GM12878 (cell line): ENCODE results near the gene PTPRN2. TPM values are rescaled to one million over a fixed set of nuclear protein-coding genes. Genes with fewer than 3 reads are reported as not detected.

Experiments
- ATAC-seq: fragments of 200-7000 bp; cut with Tn5 transposase; 3 replicates; pipeline ENCODE4 v1.9.1; 2020; ENCODE audit warnings: mild to moderate bottlenecking, moderate library complexity
- BruUV-seq: library from RNA; stranded (reverse); fragments of 400-500 nt; replicated peaks from 2 replicates; lab custom pipeline; 2021; lab: Mats Ljungman, UMichigan
- CTCF ChIA-PET: fragments of 300-600 bp; sonication (Branson Sonifier 250); formaldehyde crosslinking; extraction: SDS; loops from one replicate; lab custom pipeline; 2021; ENCODE audit warnings: inconsistent platforms; lab: Yijun Ruan, JAX
- POLR2A ChIA-PET: fragments of 350-600 bp; formaldehyde crosslinking; extraction: SDS; loops from one replicate; lab custom pipeline; 2021; ENCODE audit warnings: inconsistent platforms; lab: Charles Lee
- RAD21 ChIA-PET: fragments of 300-600 bp; sonication (Branson Sonifier 250); formaldehyde crosslinking; loops from one replicate; lab custom pipeline; 2023; ENCODE audit warnings: antibody characterized with exemption; ENCODE audit not compliant: unreplicated experiment; lab: Charles Lee
- SMC1A ChIA-PET: fragments of 300-600 bp; sonication (Branson Sonifier 250); formaldehyde crosslinking; loops from one replicate; lab custom pipeline; 2023; ENCODE audit not compliant: unreplicated experiment, uncharacterized antibody; lab: Charles Lee
- DNase-seq: peaks from one replicate; pipeline ENCODE4 v3.0.0-alpha.2; 2011; ENCODE audit warnings: low read depth, low spot score
- FAIRE-seq: peaks from 3 replicates; lab custom pipeline; 2011; peaks lifted over from hg19 to GRCh38; lab: Jason Lieb, UNC
- H2AFZ ChIP-seq: 2 replicates; pipeline ENCODE4 v1.6.0; 2011; ENCODE audit warnings: low read depth, low read length, control low read depth; ENCODE audit not compliant: control insufficient read depth
- H3K27ac ChIP-seq: 2 replicates; pipeline ENCODE4 v1.5.1; 2011; ENCODE audit warnings: control low read depth; ENCODE audit not compliant: control insufficient read depth, insufficient read depth
- H3K27me3 ChIP-seq, 2 experiments: replicated peaks in 1 of 2; 2 replicates each; pipeline versions ENCODE4 v1.6.0 to v1.6.1; 2011; ENCODE audit warnings: low read length in 1 of 2; ENCODE audit not compliant: control insufficient read depth in 2 of 2, insufficient read depth in 2 of 2
- H3K36me3 ChIP-seq, 2 experiments: 2 replicates each; pipeline ENCODE4 v1.5.1; 2011; ENCODE audit warnings: low read length in 1 of 2; ENCODE audit not compliant: control insufficient read depth in 2 of 2, insufficient read depth in 2 of 2
- H3K4me1 ChIP-seq: 2 replicates; pipeline ENCODE4 v1.6.1; 2011; ENCODE audit warnings: mild to moderate bottlenecking, low read length, moderate library complexity, mixed read lengths; ENCODE audit not compliant: control insufficient read depth, insufficient read depth
- H3K4me2 ChIP-seq: 2 replicates; pipeline ENCODE4 v1.6.0; 2011; ENCODE audit warnings: control low read depth; ENCODE audit not compliant: control insufficient read depth, insufficient read depth
- H3K4me3 ChIP-seq: fragments of 200-600 bp; sonication (generic); 2 replicates; pipeline ENCODE4 v1.5.1; 2016
- H3K79me2 ChIP-seq: 2 replicates; pipeline ENCODE4 v1.6.0; 2011; ENCODE audit warnings: low read length; ENCODE audit not compliant: control insufficient read depth, insufficient read depth
- H3K9ac ChIP-seq: 2 replicates; pipeline ENCODE4 v1.8.0; 2011; ENCODE audit warnings: low read length, control low read depth, mixed read lengths; ENCODE audit not compliant: control insufficient read depth, insufficient read depth
- H3K9me3 ChIP-seq: replicated peaks from 3 replicates; pipeline ENCODE4 v1.5.1; 2011; ENCODE audit warnings: mild to moderate bottlenecking, low read length; ENCODE audit not compliant: control insufficient read depth, insufficient read depth
- H4K20me1 ChIP-seq: 2 replicates; pipeline ENCODE4 v1.6.0; 2011; ENCODE audit not compliant: control insufficient read depth, insufficient read depth
- ASH2L ChIP-seq: fragments of 300-600, 200-600 bp; sonication (generic); IDR thresholded peaks from 2 replicates; pipeline ENCODE4 v1.6.1; 2017; ENCODE audit warnings: low read depth, mild to moderate bottlenecking, borderline replicate concordance
- CREM ChIP-seq: IDR thresholded peaks from 2 replicates; pipeline ENCODE4 v1.6.1; 2014; ENCODE audit warnings: antibody characterized with exemption, low read depth
- DPF2 ChIP-seq: fragments of 450-650 bp; IDR thresholded peaks from 2 replicates; pipeline ENCODE4 v1.6.1; 2017; ENCODE audit warnings: mild to moderate bottlenecking
- FOXM1 ChIP-seq: IDR thresholded peaks from 2 replicates; pipeline ENCODE4 v1.6.1; 2012; ENCODE audit warnings: low read depth, mild to moderate bottlenecking, inconsistent platforms, low read length, moderate library complexity
- HDAC2 ChIP-seq: fragments of 200-600 bp; sonication (generic); IDR thresholded peaks from 2 replicates; pipeline ENCODE4 v1.6.1; 2017
- JUND ChIP-seq: IDR thresholded peaks from 2 replicates; pipeline ENCODE4 v1.6.1; 2012; ENCODE audit warnings: low read depth, mild to moderate bottlenecking, low read length, improper control_type of control experiment, moderate library complexity
- MTA3 ChIP-seq: IDR thresholded peaks from 2 replicates; pipeline ENCODE4 v1.6.1; 2012; ENCODE audit warnings: low read length, inconsistent platforms, borderline replicate concordance
- NBN ChIP-seq: fragments of 450-650 bp; IDR thresholded peaks from 2 replicates; pipeline ENCODE4 v1.6.1; 2016
- RB1 ChIP-seq: fragments of 450-650 bp; formaldehyde crosslinking; IDR thresholded peaks from 2 replicates; pipeline ENCODE4 v1.6.1; 2017; ENCODE audit warnings: mild to moderate bottlenecking, borderline replicate concordance
- RELA ChIP-seq: fragments of 450-650 bp; IDR thresholded peaks from 2 replicates; pipeline ENCODE4 v1.8.0; 2014; ENCODE audit warnings: borderline replicate concordance; ENCODE audit not compliant: partially characterized antibody
- RFX5 ChIP-seq: IDR thresholded peaks from 2 replicates; pipeline ENCODE4 v1.6.1; 2011; ENCODE audit warnings: low read depth, low read length, improper control_type of control experiment
- SMC3 ChIP-seq: IDR thresholded peaks from 2 replicates; pipeline ENCODE4 v1.6.1; 2011; ENCODE audit warnings: low read length, improper control_type of control experiment, borderline replicate concordance
- SREBF2 ChIP-seq: IDR thresholded peaks from 2 replicates; pipeline ENCODE4 v1.6.1; 2012; ENCODE audit warnings: mild to moderate bottlenecking, low read length
- SRF ChIP-seq, 2 experiments: IDR thresholded peaks; 2 replicates each; pipeline ENCODE4 v1.6.1; 2011; ENCODE audit warnings: low read depth in 2 of 2, low read length in 2 of 2, mild to moderate bottlenecking in 1 of 2, moderate library complexity in 1 of 2
- ZNF384 ChIP-seq: IDR thresholded peaks from 2 replicates; pipeline ENCODE4 v1.6.1; 2012; ENCODE audit warnings: low read depth, mild to moderate bottlenecking, low read length, improper control_type of control experiment, borderline replicate concordance
- ZNF622 ChIP-seq: fragments of 450-650 bp; IDR thresholded peaks from 2 replicates; pipeline ENCODE4 v1.6.1; 2017; ENCODE audit warnings: mild to moderate bottlenecking, inconsistent platforms
- WGBS: methylation state at CpG from one replicate; pipeline ENCODE4 v1.1.6; 2016; ENCODE audit warnings: low lambda C conversion rate; ENCODE audit not compliant: insufficient replicate concordance, insufficient coverage; ENCODE audit errors: missing lambda C conversion rate; 5-methylcytosine and 5-hydroxymethylcytosine counted together
- in situ Hi-C: fragments of 300-500 bp; cut with MboI; formaldehyde crosslinking; loops from 9 replicates; pipeline ENCODE4 v1.14.3; 2018; ENCODE audit warnings: mixed read lengths
- intact Hi-C: fragments of 100-400 bp; cut with micrococcal nuclease; formaldehyde crosslinking; loops from one replicate; pipeline ENCODE4 v1.14.2; 2022; ENCODE audit not compliant: unreplicated experiment
- polyA plus RNA-seq, 11 experiments: library from polyadenylated mRNA; depleted of rRNA in 4 of 11; unstranded in 6 of 11; stranded (reverse) in 5 of 11; fragments of >200 nt; fragmentation: Nextera tagmentation in 4 of 11; fragmentation: Illumina TruSeq in 1 of 11; extraction: Ambion mirVana in 4 of 11; extraction: Trizol in 1 of 11; gene quantifications; 1 replicate in 1 of 11; 2 replicates in 10 of 11; pipeline versions ENCODE4 v1.2.1 to v1.2.3, GENCODE V29; 2011 to 2016; ENCODE audit warnings: inconsistent platforms in 2 of 11, missing spikeins in 2 of 11, low read depth in 1 of 11
- total RNA-seq, 4 experiments: library from RNA; depleted of rRNA in 3 of 4; stranded (reverse); fragments of >200 nt in 3 of 4; fragmentation: Illumina TruSeq in 1 of 4; extraction: Trizol in 1 of 4; gene quantifications; 2 replicates each; pipeline versions ENCODE4 v1.2.1 to v1.2.3, GENCODE V29; 2013 to 2021
- TF ChIP-seq, protein P1 (sequence below): fragments of 450-650 bp; formaldehyde crosslinking; IDR thresholded peaks from 2 replicates; pipeline ENCODE4 v1.5.0; 2022; ENCODE audit warnings: mild to moderate bottlenecking, missing genetic modification characterization

PTPRN2 gene
- total and polyA plus RNA-seq, 10 of the 15 experiments (the other 5 are each of a cell fraction or from before 2014, with no cell fraction given): 5.4 TPM; not detected in 9

DNA sequence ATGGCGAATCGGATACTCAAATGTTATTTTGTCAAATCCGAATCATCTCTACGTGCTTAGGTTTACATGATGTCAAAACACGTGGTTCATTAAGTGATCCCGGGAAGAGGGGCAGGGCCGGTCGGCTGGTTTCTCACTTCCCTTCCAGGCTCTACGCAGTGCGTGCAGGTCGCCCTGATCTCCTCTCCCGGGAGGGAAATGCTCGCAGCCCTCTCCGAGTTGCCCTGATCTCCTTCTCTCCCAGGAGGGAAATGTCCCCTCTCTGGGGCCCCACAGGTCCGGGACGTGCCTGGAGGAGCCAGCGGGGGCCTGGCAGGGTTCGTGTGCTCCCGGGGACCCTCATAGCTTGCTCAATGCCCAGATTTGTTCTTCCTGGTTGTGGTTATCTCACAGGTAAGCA is 1048.1 kb downstream of the PTPRN2 start:
- no peak overlapping the region for H3K27ac ChIP-seq
- H3K9ac ChIP-seq: no peak overlapping the region
- intact Hi-C loops: no loop called here
- no peak for DNase-seq
- no peak for FAIRE-seq
- no peaks in the 10 kb centered on the region for H3K27me3 ChIP-seq
- H3K4me3 ChIP-seq: no peak overlapping the region
- RAD21 ChIA-PET: no interaction called here
- no peak overlapping the region for H2AFZ ChIP-seq
- no peaks in the 10 kb centered on the region; the same call in 2 of the 3 replicates for H3K9me3 ChIP-seq
- POLR2A ChIA-PET: no interaction called here
- no peaks in the 10 kb centered on the region for H3K4me1 ChIP-seq
- no peak overlapping the region for H3K4me2 ChIP-seq
- TF ChIP-seq RB1 (no peak), NBN (no peak), FOXM1 (no peak), ZNF384 (no peak), SRF (IDR thresholded peaks at IDR 0.05; ENCODE audit: low read depth in 2 of 2, low read length in 2 of 2) (no peak), JUND (no peak), DPF2 (no peak), ASH2L (no peak), SMC3 (no peak), RFX5 (no peak), HDAC2 (no peak), CREM (no peak), MTA3 (no peak), ZNF622 (no peak), RELA (no peak), SREBF2 (no peak)
- TF ChIP-seq, protein P1, sequence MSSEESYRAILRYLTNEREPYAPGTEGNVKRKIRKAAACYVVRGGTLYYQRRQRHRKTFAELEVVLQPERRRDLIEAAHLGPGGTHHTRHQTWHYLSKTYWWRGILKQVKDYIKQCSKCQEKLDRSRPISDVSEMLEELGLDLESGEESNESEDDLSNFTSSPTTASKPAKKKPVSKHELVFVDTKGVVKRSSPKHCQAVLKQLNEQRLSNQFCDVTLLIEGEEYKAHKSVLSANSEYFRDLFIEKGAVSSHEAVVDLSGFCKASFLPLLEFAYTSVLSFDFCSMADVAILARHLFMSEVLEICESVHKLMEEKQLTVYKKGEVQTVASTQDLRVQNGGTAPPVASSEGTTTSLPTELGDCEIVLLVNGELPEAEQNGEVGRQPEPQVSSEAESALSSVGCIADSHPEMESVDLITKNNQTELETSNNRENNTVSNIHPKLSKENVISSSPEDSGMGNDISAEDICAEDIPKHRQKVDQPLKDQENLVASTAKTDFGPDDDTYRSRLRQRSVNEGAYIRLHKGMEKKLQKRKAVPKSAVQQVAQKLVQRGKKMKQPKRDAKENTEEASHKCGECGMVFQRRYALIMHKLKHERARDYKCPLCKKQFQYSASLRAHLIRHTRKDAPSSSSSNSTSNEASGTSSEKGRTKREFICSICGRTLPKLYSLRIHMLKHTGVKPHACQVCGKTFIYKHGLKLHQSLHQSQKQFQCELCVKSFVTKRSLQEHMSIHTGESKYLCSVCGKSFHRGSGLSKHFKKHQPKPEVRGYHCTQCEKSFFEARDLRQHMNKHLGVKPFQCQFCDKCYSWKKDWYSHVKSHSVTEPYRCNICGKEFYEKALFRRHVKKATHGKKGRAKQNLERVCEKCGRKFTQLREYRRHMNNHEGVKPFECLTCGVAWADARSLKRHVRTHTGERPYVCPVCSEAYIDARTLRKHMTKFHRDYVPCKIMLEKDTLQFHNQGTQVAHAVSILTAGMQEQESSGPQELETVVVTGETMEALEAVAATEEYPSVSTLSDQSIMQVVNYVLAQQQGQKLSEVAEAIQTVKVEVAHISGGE (CRISPR knock-in tag): no peak
- TF ChIP-seq, all 136 proteins: peak for 0
- ChIA-PET SMC1A (no interaction called here), CTCF (no interaction called here)
- WGBS: 44% methylated on average over 19 of the region's 19 CpGs
- in situ Hi-C loops: no loop called here
- H4K20me1 ChIP-seq: no peaks in the 10 kb centered on the region
- H3K79me2 ChIP-seq: no peaks in the 10 kb centered on the region
- BruUV-seq: no TSS peak
- ATAC-seq: no peak
- no peaks in the 10 kb centered on the region for H3K36me3 ChIP-seq
